Measurements from ENCODE around the gene HBQ1. TPM values are rescaled to one million over a fixed set of nuclear protein-coding genes. Genes with fewer than 3 reads are reported as not detected.
"Not testable (repeated sequence)": the region's sequence is repeated elsewhere in the genome, so short reads cannot be mapped to it uniquely, and the experiment has no call there.

Gene HBQ1
- total RNA-seq, 1 experiment from 2014 or later: 7.0 TPM

GRCh38 chr16:152141-153128 is 27.8 kb upstream of the HBQ1 start, which contains the start of gene HBZ:
HBZ (plus strand) TSS chr16:152644; CDS start chr16:152910, 266 bp downstream.
- Mint-ChIP-seq H3K27ac (ENCODE audit: unreplicated experiment) (no peak within 1 kb of the TSS), H3K36me3 (ENCODE audit: insufficient read depth, unreplicated experiment) (peaks cover 12% of the 10 kb centered on the region), H3K4me1 (ENCODE audit: low read depth, unreplicated experiment) (peaks cover 6% of the 10 kb centered on the region), H3K9me3 (ENCODE audit: unreplicated experiment) (no peaks in the 10 kb centered on the region), H3K27me3 (ENCODE audit: insufficient read depth, unreplicated experiment) (no peaks in the 10 kb centered on the region), H3K4me3 (ENCODE audit: unreplicated experiment) (peak within 1 kb of the TSS; percentile 3)
- Histone ChIP-seq H3K36me3 (ENCODE audit: control insufficient read depth, insufficient read depth, low read length) (no peaks in the 10 kb centered on the region), H3K9me3 (no peaks in the 10 kb centered on the region), H3K27me3 (replicated peaks; ENCODE audit: control insufficient read depth, insufficient read depth, low read length) (no peaks in the 10 kb centered on the region), H3K4me3 (ENCODE audit: low read depth, low read length) (no peak within 1 kb of the TSS), H3K4me1 (no peaks in the 10 kb centered on the region)
- intact Hi-C loops (cut with micrococcal nuclease; ENCODE audit: unreplicated experiment): no loop called here
- ChIA-PET POLR2A (no interaction called here), CTCF (no interaction called here)
- DNase-seq: no peak
- TF ChIP-seq CTCF (IDR thresholded peaks at IDR 0.05; ENCODE audit: insufficient read depth in 1 of 2, low read depth in 1 of 2, low read length in 1 of 2, severe bottlenecking in 1 of 2, unreplicated experiment in 1 of 2): no peak
- no TSS peak for BruUV-seq (replicated peaks)

- H3K4me1 ChIP-seq; DNase-seq; H3K36me3 ChIP-seq (ENCODE audit: control insufficient read depth, insufficient read depth, low read length); H3K27me3 Mint-ChIP-seq (ENCODE audit: insufficient read depth, unreplicated experiment); H3K4me1 Mint-ChIP-seq (ENCODE audit: low read depth, unreplicated experiment); H3K9me3 Mint-ChIP-seq (ENCODE audit: unreplicated experiment); H3K9me3 ChIP-seq; H3K27ac Mint-ChIP-seq (ENCODE audit: unreplicated experiment); POLR2A ChIA-PET; H3K27me3 ChIP-seq (replicated peaks; ENCODE audit: control insufficient read depth, insufficient read depth, low read length); intact Hi-C loops (cut with micrococcal nuclease; ENCODE audit: unreplicated experiment); BruUV-seq (replicated peaks); H3K4me3 ChIP-seq (ENCODE audit: low read depth, low read length); CTCF ChIA-PET: not testable (repeated sequence)
- Mint-ChIP-seq H3K36me3 (ENCODE audit: insufficient read depth, unreplicated experiment) (peaks cover 12% of the 10 kb centered on the region), H3K4me3 (ENCODE audit: unreplicated experiment) (peak overlapping the region; percentile 3)
Measured at GRCh38 chr16:153129-153521, 27.1 kb upstream of the HBQ1 start.

GRCh38 chr16:153550-154216 is 26.6 kb upstream of the HBQ1 start:
- CTCF ChIA-PET; BruUV-seq (replicated peaks); H3K9me3 Mint-ChIP-seq (ENCODE audit: unreplicated experiment); H3K27me3 ChIP-seq (replicated peaks; ENCODE audit: control insufficient read depth, insufficient read depth, low read length); DNase-seq; H3K9me3 ChIP-seq; H3K27me3 Mint-ChIP-seq (ENCODE audit: insufficient read depth, unreplicated experiment); H3K27ac Mint-ChIP-seq (ENCODE audit: unreplicated experiment); H3K36me3 ChIP-seq (ENCODE audit: control insufficient read depth, insufficient read depth, low read length); H3K4me1 ChIP-seq; intact Hi-C loops (cut with micrococcal nuclease; ENCODE audit: unreplicated experiment); H3K4me3 ChIP-seq (ENCODE audit: low read depth, low read length); POLR2A ChIA-PET; H3K4me1 Mint-ChIP-seq (ENCODE audit: low read depth, unreplicated experiment): not testable (repeated sequence)
- Mint-ChIP-seq H3K4me3 (ENCODE audit: unreplicated experiment) (peak overlapping the region; percentile 79), H3K36me3 (ENCODE audit: insufficient read depth, unreplicated experiment) (peaks cover 12% of the 10 kb centered on the region)

Data from Caco-2 (cell line).